BE2C (cell line): Measurements from ENCODE around the gene MAP7D3.

Source experiments
- DNase-seq: peaks from one replicate; pipeline ENCODE4 v3.0.0-alpha.2; 2020
- H3K27me3 ChIP-seq: fragments of 250-450 bp; sonication (Bioruptor Pico); 2 replicates; pipeline ENCODE4 v1.5.1; 2020; ENCODE audit warnings: mild to moderate bottlenecking
- H3K36me3 ChIP-seq: fragments of 250-450 bp; sonication (Bioruptor Pico); 2 replicates; pipeline ENCODE4 v1.5.1; 2020; ENCODE audit warnings: mild to moderate bottlenecking
- H3K4me1 ChIP-seq: fragments of 250-450 bp; sonication (Bioruptor Pico); 2 replicates; pipeline ENCODE4 v1.5.1; 2020
- H3K4me3 ChIP-seq: 2 replicates; pipeline ENCODE4 v1.5.1; 2011; ENCODE audit warnings: low read depth, low read length
- H3K9me3 ChIP-seq: fragments of 250-450 bp; sonication (Bioruptor Pico); 2 replicates; pipeline ENCODE4 v1.5.1; 2020
- CTCF ChIP-seq: IDR thresholded peaks from 2 replicates; pipeline ENCODE4 v1.5.1; 2012; ENCODE audit warnings: mild to moderate bottlenecking, low read depth, low read length

The MAP7D3 gene

GRCh38 chrX:136210243-136210642 lies 41.0 kb downstream of the MAP7D3 start:
- Histone ChIP-seq H3K4me1 (no peaks in the 10 kb centered on the region), H3K4me3 (no peak overlapping the region), H3K36me3 (peaks cover 7% of the 10 kb centered on the region), H3K27me3 (no peaks in the 10 kb centered on the region), H3K9me3 (no peaks in the 10 kb centered on the region)
- no peak for TF ChIP-seq CTCF
- DNase-seq = no peak

DNA sequence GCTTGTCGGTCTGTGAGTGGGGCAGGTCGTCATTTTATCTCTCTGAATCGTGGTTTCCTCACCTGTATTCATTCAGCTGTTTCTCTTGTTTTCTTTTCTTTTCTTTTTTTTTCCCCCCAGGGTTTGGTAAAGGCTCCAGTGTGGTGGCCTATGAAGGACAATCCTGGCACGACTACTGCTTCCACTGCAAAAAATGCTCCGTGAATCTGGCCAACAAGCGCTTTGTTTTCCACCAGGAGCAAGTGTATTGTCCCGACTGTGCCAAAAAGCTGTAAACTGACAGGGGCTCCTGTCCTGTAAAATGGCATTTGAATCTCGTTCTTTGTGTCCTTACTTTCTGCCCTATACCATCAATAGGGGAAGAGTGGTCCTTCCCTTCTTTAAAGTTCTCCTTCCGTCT lies 41.4 kb downstream of the MAP7D3 start:
- TF ChIP-seq CTCF = no peak
- no peaks in the 10 kb centered on the region for H3K27me3 ChIP-seq
- peaks cover 7% of the 10 kb centered on the region for H3K36me3 ChIP-seq
- H3K4me3 ChIP-seq = no peak overlapping the region
- no peak for DNase-seq
- no peaks in the 10 kb centered on the region for H3K4me1 ChIP-seq
- no peaks in the 10 kb centered on the region for H3K9me3 ChIP-seq

GRCh38 chrX:136209016-136209738 lies 42.0 kb downstream of the MAP7D3 start:
- DNase-seq = peak; percentile 45

DNA sequence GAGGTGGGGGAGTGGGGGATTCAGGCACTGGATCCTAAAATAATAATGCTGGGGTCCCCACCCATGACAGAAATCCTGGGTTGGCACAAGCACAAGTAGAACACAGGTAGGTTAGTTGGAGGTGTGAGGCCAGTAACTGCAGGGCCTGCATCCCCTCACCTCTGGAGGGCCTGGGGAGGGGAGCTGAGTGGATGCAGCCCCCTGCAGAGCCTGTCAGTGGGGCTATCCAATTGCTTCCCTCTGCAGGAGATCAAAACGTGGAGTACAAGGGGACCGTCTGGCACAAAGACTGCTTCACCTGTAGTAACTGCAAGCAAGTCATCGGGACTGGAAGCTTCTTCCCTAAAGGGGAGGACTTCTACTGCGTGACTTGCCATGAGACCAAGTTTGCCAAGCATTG lies 43.7 kb downstream of the MAP7D3 start:
- Histone ChIP-seq H3K9me3 (no peaks in the 10 kb centered on the region), H3K36me3 (peaks cover 7% of the 10 kb centered on the region), H3K4me1 (no peaks in the 10 kb centered on the region), H3K4me3 (no peak overlapping the region), H3K27me3 (no peaks in the 10 kb centered on the region)
- no peak for TF ChIP-seq CTCF
- DNase-seq = no peak

More at GRCh38 chrX:136209016-136209738, 42.0 kb downstream of the MAP7D3 start:
- Histone ChIP-seq H3K27me3 (no peaks in the 10 kb centered on the region), H3K4me3 (no peak overlapping the region), H3K9me3 (no peaks in the 10 kb centered on the region), H3K36me3 (peaks cover 7% of the 10 kb centered on the region), H3K4me1 (no peaks in the 10 kb centered on the region)
- peak; percentile 59 for TF ChIP-seq CTCF

- Histone ChIP-seq H3K4me1 (no peaks in the 10 kb centered on the region), H3K4me3 (no peak overlapping the region), H3K27me3 (no peaks in the 10 kb centered on the region), H3K9me3 (no peaks in the 10 kb centered on the region), H3K36me3 (peaks cover 6% of the 10 kb centered on the region)
- no peak for TF ChIP-seq CTCF
- DNase-seq = no peak
Observed at GRCh38 chrX:136206916-136207315, 44.3 kb downstream of the MAP7D3 start.

DNA sequence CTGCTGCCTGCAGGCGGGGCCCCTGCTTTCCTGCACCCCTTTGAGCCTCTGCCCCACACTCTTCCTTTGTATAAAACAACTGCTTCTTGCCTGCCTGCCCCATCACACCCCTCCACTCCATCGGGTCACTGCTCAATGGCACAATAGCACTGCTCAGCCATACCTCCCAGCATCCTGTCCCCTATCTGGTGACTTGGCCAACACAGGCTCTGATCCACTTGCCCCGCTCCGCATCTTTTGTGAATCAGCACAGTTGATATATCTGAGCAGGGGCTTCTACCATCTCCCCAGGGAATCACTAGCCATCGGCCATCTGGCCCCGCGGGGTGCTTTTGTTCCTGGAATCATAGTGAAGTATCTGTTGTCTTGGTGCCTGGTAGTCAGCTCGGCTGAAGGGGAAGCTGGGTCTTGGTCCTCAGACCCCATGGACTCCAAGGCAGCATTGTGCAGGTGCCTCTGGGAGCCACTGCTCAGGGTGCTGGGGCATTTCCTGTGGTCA lies 45.3 kb downstream of the MAP7D3 start:
- TF ChIP-seq CTCF = no peak
- no peaks in the 10 kb centered on the region for H3K27me3 ChIP-seq
- H3K4me3 ChIP-seq = no peak overlapping the region
- peaks cover 5% of the 10 kb centered on the region for H3K36me3 ChIP-seq
- peak; percentile 20 for DNase-seq
- H3K4me1 ChIP-seq = no peaks in the 10 kb centered on the region
- no peaks in the 10 kb centered on the region for H3K9me3 ChIP-seq
